B cell (primary cell): ENCODE measurements around the gene CYP27A1. TPM values are rescaled to one million over a fixed set of nuclear protein-coding genes. Genes with fewer than 3 reads are reported as not detected.

Experiments used
- ATAC-seq: fragments of 200-7000 bp; cut with Tn5 transposase; one replicate; pipeline ENCODE4 v1.10.0; 2021; ENCODE audit warnings: low read depth, mild to moderate bottlenecking, moderate number of reproducible peaks, moderate library complexity
- CTCF ChIA-PET: fragments of 350-600 bp; sonication (Branson Sonifier 250); formaldehyde crosslinking; loops from one replicate; lab custom pipeline; 2021; ENCODE audit warnings: antibody characterized with exemption, inconsistent platforms; lab: Charles Lee
- POLR2A ChIA-PET: fragments of 350-600 bp; sonication (Branson Sonifier 250); formaldehyde crosslinking; loops from one replicate; lab custom pipeline; 2021; ENCODE audit warnings: antibody characterized with exemption; lab: Charles Lee
- DNase-seq: peaks from one replicate; pipeline ENCODE4 v3.0.0; 2013
- H2AFZ ChIP-seq: 2 replicates; pipeline ENCODE4 v1.6.1; 2012; ENCODE audit warnings: mild to moderate bottlenecking, low read depth, low read length; ENCODE audit not compliant: insufficient read depth, poor library complexity, severe bottlenecking
- H3K27ac ChIP-seq, 2 donors: 1 replicate in 1 of 2; 2 replicates in 1 of 2; pipeline ENCODE4 v1.5.1; 2012 to 2013; ENCODE audit warnings: low read length in 2 of 2, mild to moderate bottlenecking in 2 of 2, moderate library complexity in 1 of 2
- H3K27me3 ChIP-seq, 4 experiments: fragments of 200-600 bp in 1 of 4; sonication (generic) in 1 of 4; replicated peaks in 1 of 4; 1 replicate in 2 of 4; 2 replicates in 2 of 4; pipeline versions ENCODE4 v1.6.1 to v1.7.0; 2013 to 2016; ENCODE audit warnings: low read length in 3 of 4, mild to moderate bottlenecking in 2 of 4, mixed read lengths in 1 of 4, moderate library complexity in 1 of 4; ENCODE audit not compliant: insufficient read depth in 4 of 4, control insufficient read depth in 3 of 4; ENCODE audit errors: control extremely low read depth in 1 of 4
- H3K36me3 ChIP-seq, 2 experiments: replicated peaks in 1 of 2; 1 replicate in 1 of 2; 2 replicates in 1 of 2; pipeline versions ENCODE4 v1.6.1 to v1.7.1; 2013; ENCODE audit warnings: low read length in 1 of 2; ENCODE audit not compliant: insufficient read depth in 2 of 2, control insufficient read depth in 1 of 2; ENCODE audit errors: control extremely low read depth in 1 of 2, extremely low read depth in 1 of 2
- H3K4me1 ChIP-seq, 2 donors: fragments of 200-600 bp in 1 of 2; sonication (generic) in 1 of 2; 1 replicate in 1 of 2; 2 replicates in 1 of 2; pipeline versions ENCODE4 v1.5.1 to v1.6.1; 2013 to 2017; ENCODE audit warnings: low read length in 2 of 2; ENCODE audit not compliant: control insufficient read depth in 2 of 2, insufficient read depth in 2 of 2
- H3K4me2 ChIP-seq: replicated peaks from 2 replicates; pipeline ENCODE3; 2012; ENCODE audit warnings: mild to moderate bottlenecking, low read depth, low read length; ENCODE audit not compliant: poor library complexity, severe bottlenecking
- H3K4me3 ChIP-seq, 5 experiments: fragments of 200-600 bp in 1 of 5; sonication (generic) in 1 of 5; 1 replicate in 3 of 5; 2 replicates in 2 of 5; pipeline versions ENCODE4 v1.5.1 to v1.7.0; 2011 to 2016; ENCODE audit warnings: low read length in 4 of 5, mild to moderate bottlenecking in 4 of 5, low read depth in 2 of 5, control low read depth in 1 of 5, moderate library complexity in 1 of 5; ENCODE audit not compliant: insufficient read depth in 1 of 5; ENCODE audit errors: control extremely low read depth in 1 of 5, extremely low read depth in 1 of 5
- H3K79me2 ChIP-seq: fragments of 200-600 bp; sonication (generic); one replicate; pipeline ENCODE4 v1.6.0; 2016; ENCODE audit warnings: low read length; ENCODE audit not compliant: control insufficient read depth, insufficient read depth
- H3K9ac ChIP-seq: fragments of 200-600 bp; sonication (generic); 2 replicates; pipeline ENCODE4 v1.6.1; 2017; ENCODE audit warnings: mild to moderate bottlenecking, low read length, moderate library complexity
- H3K9me3 ChIP-seq, 3 donors: one replicate each; pipeline versions ENCODE4 v1.6.1 to v1.7.1; 2013; ENCODE audit warnings: low read length in 2 of 3; ENCODE audit not compliant: control insufficient read depth in 2 of 3, insufficient read depth in 1 of 3; ENCODE audit errors: control extremely low read depth in 1 of 3
- H4K20me1 ChIP-seq: 2 replicates; pipeline ENCODE4 v1.6.0; 2012; ENCODE audit warnings: mild to moderate bottlenecking, low read length; ENCODE audit not compliant: insufficient read depth, control insufficient read depth, poor library complexity, severe bottlenecking
- H3K27ac Mint-ChIP-seq: one replicate; pipeline ENCODE4 v1.8.0; 2021; ENCODE audit warnings: mixed read lengths
- H3K27me3 Mint-ChIP-seq: one replicate; pipeline ENCODE4 v1.8.0; 2021; ENCODE audit warnings: mixed read lengths
- H3K4me1 Mint-ChIP-seq: one replicate; pipeline ENCODE4 v1.8.0; 2021; ENCODE audit warnings: mixed read lengths
- H3K4me3 Mint-ChIP-seq: one replicate; pipeline ENCODE4 v1.8.0; 2021; ENCODE audit warnings: mixed read lengths
- H3K9me3 Mint-ChIP-seq: one replicate; pipeline ENCODE4 v1.8.0; 2022; ENCODE audit warnings: mixed read lengths; ENCODE audit not compliant: insufficient read depth
- CTCF ChIP-seq: fragments of 200-600 bp; IDR thresholded peaks from one replicate; pipeline ENCODE4 v1.8.0; 2022; ENCODE audit warnings: antibody characterized with exemption, mild to moderate bottlenecking
- EZH2 ChIP-seq: IDR thresholded peaks from 2 replicates; pipeline ENCODE4 v1.6.1; 2012; ENCODE audit warnings: borderline replicate concordance, low read depth, mild to moderate bottlenecking, moderate library complexity, low read length; ENCODE audit not compliant: insufficient read depth, poor library complexity, severe bottlenecking
- WGBS: methylation state at CpG from one replicate; pipeline ENCODE4 v1.1.5; 2013; ENCODE audit warnings: missing lambda C conversion rate; ENCODE audit not compliant: insufficient coverage; 5-methylcytosine and 5-hydroxymethylcytosine counted together
- intact Hi-C: fragments of 100-400 bp; cut with micrococcal nuclease; formaldehyde crosslinking; loops from one replicate; pipeline ENCODE4 v1.10.0; 2022
- polyA plus RNA-seq: library from polyadenylated mRNA; depleted of rRNA; stranded (reverse); fragments of >200 nt; gene quantifications from 2 replicates; pipeline ENCODE4 v1.2.3, GENCODE V29; 2012
- total RNA-seq, 2 donors: library from RNA; stranded (reverse); fragments of 120-200 nt in 1 of 2; gene quantifications; 1 replicate in 1 of 2; 2 replicates in 1 of 2; pipeline versions ENCODE4 v1.2.3 to v1.2.4, GENCODE V29; 2013 to 2022

CYP27A1 gene
- total and polyA plus RNA-seq, 2 donors (not counting 1 experiment from before 2014, with no cell fraction given) = 0.39 to 1.1 TPM

GRCh38 chr2:218812861-218813260 lies 30.9 kb downstream of the CYP27A1 start:
- Histone ChIP-seq H3K79me2 (no peaks in the 10 kb centered on the region), H3K9me3 (no peaks in the 10 kb centered on the region), H4K20me1 (no peaks in the 10 kb centered on the region), H2AFZ (no peak overlapping the region), H3K27ac (no peak overlapping the region), H3K4me1 (no peaks in the 10 kb centered on the region), H3K4me3 (no peak overlapping the region), H3K27me3 (peaks cover 0 to 18% (median 1%) of the 10 kb centered on the region in 4 experiments), H3K36me3 (no peaks in the 10 kb centered on the region), H3K9ac (no peak overlapping the region), H3K4me2 (no peak overlapping the region)
- no peak for DNase-seq
- no peak for ATAC-seq
- Mint-ChIP-seq H3K27me3 (peaks cover 61% of the 10 kb centered on the region), H3K27ac (no peak overlapping the region), H3K9me3 (no peaks in the 10 kb centered on the region), H3K4me3 (no peak overlapping the region), H3K4me1 (no peaks in the 10 kb centered on the region)
- ChIA-PET POLR2A (no interaction called here), CTCF (no interaction called here)
- intact Hi-C loops = no loop called here
- WGBS = 80% methylated on average over 1 of the region's 5 CpGs
- TF ChIP-seq EZH2 (no peak), CTCF (no peak)

- H3K4me1 Mint-ChIP-seq = no peaks in the 10 kb centered on the region
- no peak overlapping the region for H3K9ac ChIP-seq
- peaks cover 0 to 18% (median 0%) of the 10 kb centered on the region in 4 experiments for H3K27me3 ChIP-seq
- no peak overlapping the region for H3K4me3 Mint-ChIP-seq
- ATAC-seq (no peak), DNase-seq (no peak)
- H2AFZ ChIP-seq = no peak overlapping the region
- H3K4me1 ChIP-seq = no peaks in the 10 kb centered on the region
- H3K9me3 Mint-ChIP-seq = no peaks in the 10 kb centered on the region
- no peaks in the 10 kb centered on the region for H3K9me3 ChIP-seq
- CTCF ChIA-PET = no interaction called here
- no peak overlapping the region for H3K27ac Mint-ChIP-seq
- WGBS = 71% methylated on average over 8 of the region's 11 CpGs
- H4K20me1 ChIP-seq = no peaks in the 10 kb centered on the region
- peaks cover 51% of the 10 kb centered on the region for H3K27me3 Mint-ChIP-seq
- no peak overlapping the region for H3K4me3 ChIP-seq
- H3K36me3 ChIP-seq = no peaks in the 10 kb centered on the region
- no peak overlapping the region for H3K4me2 ChIP-seq
- no peak for TF ChIP-seq EZH2
- intact Hi-C loops = no loop called here
- no peak overlapping the region for H3K27ac ChIP-seq
- H3K79me2 ChIP-seq = no peaks in the 10 kb centered on the region
- POLR2A ChIA-PET = no interaction called here
Measured at GRCh38 chr2:218813771-218814460, 32.0 kb downstream of the CYP27A1 start.
